ENCODE results near the gene MOV10. TPM values are rescaled to one million over a fixed set of nuclear protein-coding genes. Genes with fewer than 3 reads are reported as not detected.
"Not testable (repeated sequence)": the region's sequence is repeated elsewhere in the genome, so short reads cannot be mapped to it uniquely, and the experiment has no call there.

MOV10 gene
- total and polyA plus RNA-seq, 8 donors: 25.9 to 137 (median 66.8) TPM

DNA sequence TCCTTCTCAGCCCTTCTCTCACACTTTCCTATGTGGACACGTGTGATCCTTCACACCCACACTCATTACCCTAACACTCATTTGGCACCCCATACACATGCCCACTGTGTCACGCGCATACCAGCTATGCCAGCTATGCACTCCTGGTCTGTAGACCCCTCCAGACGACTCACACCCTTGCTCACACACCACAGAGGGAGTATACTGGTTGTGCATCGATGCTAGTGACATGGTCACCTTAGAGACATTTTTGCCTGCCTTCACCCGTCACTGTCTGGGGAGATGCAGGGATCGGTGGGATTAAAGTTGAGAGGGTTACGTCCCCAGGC lies 49.0 kb downstream of the MOV10 start:
- no peak overlapping the region for H3K4me3 ChIP-seq
- peaks cover 15 to 20% (median 17%) of the 10 kb centered on the region in 4 donors for H3K4me1 ChIP-seq
- no peak overlapping the region for H3K27ac ChIP-seq
- H3K27me3 ChIP-seq: peaks cover 0 to 47% (median 0%) of the 10 kb centered on the region in 3 donors
- intact Hi-C loops (cut with DNase I; ENCODE audit: low total_unique reads): no loop called here
- DNase-seq: no peak
- H3K36me3 ChIP-seq: no peaks in the 10 kb centered on the region
- 83 to 93% (median 86%) methylated on average over 8 of the region's 8 CpGs for WGBS, 5 donors
- no peaks in the 10 kb centered on the region for H3K9me3 ChIP-seq
- no peak for TF ChIP-seq EP300 (IDR thresholded peaks at IDR 0.05)
- TF ChIP-seq POLR2A (IDR thresholded peaks at IDR 0.05): no peak
- no peak for TF ChIP-seq POLR2AphosphoS5 (IDR thresholded peaks at IDR 0.05)
- TF ChIP-seq, protein P1, sequence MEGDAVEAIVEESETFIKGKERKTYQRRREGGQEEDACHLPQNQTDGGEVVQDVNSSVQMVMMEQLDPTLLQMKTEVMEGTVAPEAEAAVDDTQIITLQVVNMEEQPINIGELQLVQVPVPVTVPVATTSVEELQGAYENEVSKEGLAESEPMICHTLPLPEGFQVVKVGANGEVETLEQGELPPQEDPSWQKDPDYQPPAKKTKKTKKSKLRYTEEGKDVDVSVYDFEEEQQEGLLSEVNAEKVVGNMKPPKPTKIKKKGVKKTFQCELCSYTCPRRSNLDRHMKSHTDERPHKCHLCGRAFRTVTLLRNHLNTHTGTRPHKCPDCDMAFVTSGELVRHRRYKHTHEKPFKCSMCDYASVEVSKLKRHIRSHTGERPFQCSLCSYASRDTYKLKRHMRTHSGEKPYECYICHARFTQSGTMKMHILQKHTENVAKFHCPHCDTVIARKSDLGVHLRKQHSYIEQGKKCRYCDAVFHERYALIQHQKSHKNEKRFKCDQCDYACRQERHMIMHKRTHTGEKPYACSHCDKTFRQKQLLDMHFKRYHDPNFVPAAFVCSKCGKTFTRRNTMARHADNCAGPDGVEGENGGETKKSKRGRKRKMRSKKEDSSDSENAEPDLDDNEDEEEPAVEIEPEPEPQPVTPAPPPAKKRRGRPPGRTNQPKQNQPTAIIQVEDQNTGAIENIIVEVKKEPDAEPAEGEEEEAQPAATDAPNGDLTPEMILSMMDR (IDR thresholded peaks at IDR 0.05): no peak

DNA sequence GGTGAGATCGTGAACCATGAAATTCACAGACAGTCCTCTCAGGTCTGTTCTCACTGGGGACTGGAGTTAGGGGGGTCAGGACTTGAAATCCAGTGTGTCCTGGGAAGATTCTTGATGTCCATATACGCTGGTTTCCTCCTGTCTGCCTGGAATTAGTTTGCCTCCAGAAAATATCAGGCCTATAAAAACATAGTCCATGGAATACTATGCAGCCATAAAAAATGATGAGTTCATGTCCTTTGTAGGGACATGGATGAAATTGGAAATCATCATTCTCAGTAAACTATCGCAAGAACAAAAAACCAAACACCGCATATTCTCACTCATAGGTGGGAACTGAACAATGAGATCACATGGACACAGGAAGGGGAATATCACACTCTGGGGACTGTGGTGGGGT lies 49.8 kb downstream of the MOV10 start:
- WGBS, 5 donors: 90 to 100% (median 95%) methylated on average over 2 to 4 of the region's 4 CpGs

DNA sequence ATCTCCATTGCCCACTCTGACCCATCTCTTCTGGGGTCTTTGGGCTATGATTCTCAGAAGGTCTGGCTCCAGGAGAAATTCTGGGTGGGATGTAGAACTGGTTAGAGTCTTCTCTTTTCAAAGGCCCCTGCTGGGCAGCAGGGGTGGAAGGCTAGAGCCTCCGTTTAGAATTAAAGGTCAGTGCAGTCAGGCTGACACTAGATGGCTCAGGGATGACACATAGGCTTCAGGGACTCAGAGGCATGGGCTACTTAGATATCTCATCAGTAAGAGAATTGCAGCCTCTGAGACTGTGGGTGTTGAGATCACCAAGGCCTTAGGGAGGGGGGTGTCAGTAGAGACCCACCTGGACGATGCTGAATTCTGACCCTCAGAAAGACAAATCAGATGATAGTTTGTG lies 53.3 kb downstream of the MOV10 start:
- no peaks in the 10 kb centered on the region for H3K9me3 ChIP-seq
- H3K27me3 ChIP-seq: peaks cover 0 to 16% (median 0%) of the 10 kb centered on the region in 3 donors
- no peak overlapping the region for H3K27ac ChIP-seq
- peaks cover 4 to 7% (median 4%) of the 10 kb centered on the region in 4 donors for H3K4me1 ChIP-seq
- H3K4me3 ChIP-seq: no peak overlapping the region
- no peak for DNase-seq
- no peaks in the 10 kb centered on the region for H3K36me3 ChIP-seq
- TF ChIP-seq POLR2A (IDR thresholded peaks at IDR 0.05) (no peak), EP300 (IDR thresholded peaks at IDR 0.05) (no peak), POLR2AphosphoS5 (IDR thresholded peaks at IDR 0.05) (no peak)
- TF ChIP-seq, protein P1 (IDR thresholded peaks at IDR 0.05): no peak
- intact Hi-C loops (cut with DNase I; ENCODE audit: low total_unique reads): no loop called here
- 40 to 70% (median 54%) methylated on average over 2 of the region's 2 CpGs for WGBS, 5 donors

More for the DNA sequence above, 49.8 kb downstream of the MOV10 start:
- H3K9me3 ChIP-seq; DNase-seq; H3K36me3 ChIP-seq; H3K4me3 ChIP-seq; intact Hi-C loops (cut with DNase I; ENCODE audit: low total_unique reads); H3K27ac ChIP-seq: not testable (repeated sequence)
- H3K4me1 ChIP-seq: peaks cover 10 to 14% (median 10%) of the 10 kb centered on the region in 4 donors
- H3K27me3 ChIP-seq: peaks cover 0 to 39% (median 0%) of the 10 kb centered on the region in 3 donors

DNA sequence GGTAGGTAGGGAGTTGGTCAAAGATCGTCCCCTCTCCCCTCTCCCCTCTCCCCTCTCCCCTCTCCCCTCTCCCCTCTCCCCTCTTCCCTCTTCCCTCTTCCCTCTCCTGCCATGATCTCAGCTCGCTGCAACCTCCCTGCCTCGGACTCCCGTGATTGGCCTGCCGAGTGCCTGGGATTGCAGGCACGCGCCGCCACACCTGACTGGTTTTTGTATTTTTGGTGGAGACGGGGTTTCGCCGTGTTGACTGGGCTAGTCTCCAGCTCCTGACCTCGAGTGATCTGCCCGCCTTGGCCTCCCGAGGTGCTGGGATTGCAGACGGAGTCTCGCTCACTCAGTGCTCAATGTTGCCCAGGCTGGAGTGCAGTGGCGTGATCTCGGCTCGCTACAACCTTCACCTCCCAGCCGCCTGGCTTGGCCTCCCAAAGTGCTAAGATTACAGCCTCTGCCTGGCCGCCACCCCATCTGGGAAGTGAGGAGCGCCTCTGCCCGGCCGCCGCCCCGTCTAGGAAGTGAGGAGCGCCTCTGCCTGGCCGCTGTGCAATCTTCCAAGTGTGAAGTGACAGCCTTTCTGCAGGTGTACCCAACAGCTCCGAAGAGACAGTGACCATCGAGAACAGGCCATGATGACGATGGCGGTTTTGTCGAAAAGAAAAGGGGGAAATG lies 54.0 kb downstream of the MOV10 start:
- H3K27me3 ChIP-seq; H3K27ac ChIP-seq; DNase-seq; intact Hi-C loops (cut with DNase I; ENCODE audit: low total_unique reads); H3K36me3 ChIP-seq; H3K4me3 ChIP-seq; H3K9me3 ChIP-seq; H3K4me1 ChIP-seq: not testable (repeated sequence)
- 88 to 95% (median 92%) methylated on average over 30 to 33 of the region's 33 CpGs for WGBS, 5 donors

DNA sequence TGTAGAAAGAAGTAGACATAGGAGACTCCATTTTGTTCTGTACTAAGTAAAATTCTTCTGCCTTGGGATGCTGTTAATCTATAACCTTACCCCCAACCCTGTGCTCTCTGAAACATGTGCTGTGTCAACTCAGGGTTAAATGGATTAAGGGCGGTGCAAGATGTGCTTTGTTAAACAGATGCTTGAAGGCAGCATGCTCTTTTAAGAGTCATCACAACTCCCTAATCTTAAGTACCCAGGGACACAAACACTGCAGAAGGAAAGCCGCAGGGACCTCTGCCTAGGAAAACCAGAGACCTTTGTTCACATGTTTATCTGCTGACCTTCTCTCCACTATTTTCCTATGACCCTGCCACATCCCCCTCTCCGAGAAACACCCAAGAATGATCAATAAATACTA lies 54.6 kb downstream of the MOV10 start:
- H3K4me1 ChIP-seq; H3K9me3 ChIP-seq; H3K27me3 ChIP-seq; DNase-seq; intact Hi-C loops (cut with DNase I; ENCODE audit: low total_unique reads); H3K4me3 ChIP-seq; H3K27ac ChIP-seq; H3K36me3 ChIP-seq: not testable (repeated sequence)
- WGBS, 5 donors: 41 to 74% (median 58%) methylated on average over 3 of the region's 3 CpGs

DNA sequence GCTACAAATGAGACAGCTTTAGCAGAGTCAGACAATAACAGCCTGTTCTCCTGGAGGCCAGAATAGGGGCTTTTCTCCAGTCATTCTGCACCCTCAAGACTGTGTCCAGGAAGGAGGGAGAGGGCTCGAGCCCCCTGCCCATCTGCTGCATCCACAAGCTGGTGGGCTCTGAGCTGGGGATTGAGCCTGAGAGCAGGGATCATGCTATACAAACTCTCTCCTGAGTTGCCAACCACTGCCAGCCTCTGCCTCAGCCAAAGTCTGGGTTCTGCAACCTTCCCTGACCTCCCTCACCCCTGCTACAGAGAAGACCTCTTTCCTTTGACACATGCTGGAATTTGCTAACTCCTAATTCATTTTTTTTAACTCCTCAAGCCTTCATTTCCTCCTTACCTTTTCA lies 55.5 kb downstream of the MOV10 start:
- no peaks in the 10 kb centered on the region for H3K36me3 ChIP-seq
- H3K4me1 ChIP-seq: no peaks in the 10 kb centered on the region
- no peak overlapping the region for H3K4me3 ChIP-seq
- H3K9me3 ChIP-seq: no peaks in the 10 kb centered on the region
- no peak overlapping the region for H3K27ac ChIP-seq
- no peak for DNase-seq
- H3K27me3 ChIP-seq: no peaks in the 10 kb centered on the region
- TF ChIP-seq POLR2A (IDR thresholded peaks at IDR 0.05) (no peak), POLR2AphosphoS5 (IDR thresholded peaks at IDR 0.05) (no peak), EP300 (IDR thresholded peaks at IDR 0.05) (no peak)
- TF ChIP-seq, protein P1 (IDR thresholded peaks at IDR 0.05): no peak
- intact Hi-C loops (cut with DNase I; ENCODE audit: low total_unique reads): no loop called here
- WGBS, 5 donors: 41 to 64% (median 56%) methylated on average over 1 of the region's 1 CpG

Data from stomach (tissue), 9 donors.